Retinal pigment epithelial cell (primary cell): ENCODE measurements around the gene RNF113A.
"Not testable (repeated sequence)": the region's sequence is repeated elsewhere in the genome, so short reads cannot be mapped to it uniquely, and the experiment has no call there.

Experiments
- DNase-seq: peaks from one replicate; pipeline ENCODE4 v3.0.0-alpha.2; 2010; ENCODE audit warnings: low read depth
- H3K4me3 ChIP-seq: 2 replicates; pipeline ENCODE4 v1.5.1; 2011; ENCODE audit warnings: mild to moderate bottlenecking, low read length, control low read depth, moderate library complexity
- CTCF ChIP-seq: conservative IDR thresholded peaks from 2 replicates; pipeline ENCODE4 v1.5.1; 2011; ENCODE audit warnings: low read depth, low read length, control low read depth, inconsistent platforms

RNF113A gene

GRCh38 chrX:119871599-119872395 is at the start of gene RNF113A, which contains the start of gene NDUFA1:
RNF113A (minus strand) TSS chrX:119871733; CDS start chrX:119871613, 120 bp downstream.
NDUFA1 (plus strand) TSS chrX:119871832; CDS start chrX:119871912, 80 bp downstream.
- H3K4me3 ChIP-seq = peak within 1 kb of the TSS; percentile 73
- peak; percentile 27 for DNase-seq
- no peak for TF ChIP-seq CTCF

DNA sequence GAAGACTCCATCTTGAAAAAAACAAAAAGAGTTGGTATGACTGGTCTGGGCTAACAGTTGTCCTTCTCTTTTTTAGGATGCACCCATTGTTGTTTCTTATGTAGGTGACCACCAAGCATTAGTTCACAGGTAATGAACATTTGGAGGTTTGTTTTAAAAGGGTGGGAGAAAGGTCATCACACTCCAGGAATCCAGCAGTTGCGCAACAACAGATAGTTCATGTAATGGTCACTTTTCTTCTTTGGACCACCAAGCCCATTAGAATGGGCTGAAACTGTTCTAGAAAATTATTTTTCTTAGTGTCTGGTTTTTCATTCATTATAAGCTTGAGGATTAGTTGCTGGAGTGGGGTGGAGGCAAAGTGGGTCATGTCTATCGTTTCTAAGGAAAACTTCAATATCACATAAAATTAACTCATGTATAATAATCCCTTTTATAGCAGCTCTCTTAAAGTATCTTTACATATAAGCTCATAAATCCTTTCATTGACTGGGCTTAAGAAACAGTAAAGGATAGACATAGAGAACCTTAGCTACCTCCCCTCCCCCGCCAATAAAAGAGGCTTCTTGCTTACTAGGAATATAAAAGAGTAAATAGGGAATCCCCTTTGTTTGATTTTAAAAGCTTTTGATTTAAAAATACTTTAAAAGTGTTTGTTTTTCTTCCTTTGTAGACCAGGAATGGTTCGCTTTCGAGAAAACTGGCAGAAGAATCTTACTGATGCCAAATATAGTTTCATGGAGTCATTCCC is 48.5 kb upstream of the RNF113A start:
- no peak for TF ChIP-seq CTCF
- no peak for DNase-seq
- H3K4me3 ChIP-seq = no peak overlapping the region

DNA sequence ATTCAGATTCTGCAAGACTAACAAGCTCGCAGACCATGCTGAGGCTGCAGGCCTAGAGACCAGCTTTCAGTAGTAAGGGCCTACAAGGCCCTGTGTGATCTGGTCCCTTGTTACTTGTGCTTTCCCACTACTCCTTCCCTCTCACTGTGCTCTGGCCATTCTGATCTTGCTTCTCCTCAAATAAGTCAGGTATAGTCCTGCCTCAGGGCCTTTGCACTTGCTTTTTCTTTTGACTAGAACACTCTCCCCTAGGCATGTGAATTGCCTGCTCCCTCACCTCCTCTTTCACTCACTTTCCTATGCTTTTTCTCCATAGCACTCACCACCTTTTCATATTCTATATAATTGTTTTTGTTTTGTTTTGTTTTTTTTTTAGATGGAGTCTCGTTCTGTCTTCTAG is 46.3 kb upstream of the RNF113A start:
- no peak overlapping the region for H3K4me3 ChIP-seq
- TF ChIP-seq CTCF = no peak
- no peak for DNase-seq

DNA sequence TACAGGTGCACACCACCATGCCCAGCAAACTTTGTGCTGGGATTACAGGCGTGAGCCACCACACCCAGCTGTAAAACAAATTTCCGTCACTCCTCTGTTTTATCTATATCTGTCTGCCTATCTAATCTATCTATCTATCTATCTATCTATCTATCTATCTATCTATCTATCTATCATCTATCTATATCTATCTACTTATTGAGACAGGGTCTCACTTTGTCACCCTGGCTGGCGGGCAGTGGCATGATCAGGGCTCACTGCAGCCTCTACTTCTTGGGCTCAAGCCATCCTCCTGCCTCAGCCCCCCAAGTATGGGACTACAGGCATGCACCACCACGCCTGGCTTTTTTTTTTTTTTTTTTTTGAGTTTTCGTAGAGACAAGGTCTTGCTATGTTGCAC is 44.8 kb upstream of the RNF113A start:
- no peak for DNase-seq
- no peak overlapping the region for H3K4me3 ChIP-seq

DNA sequence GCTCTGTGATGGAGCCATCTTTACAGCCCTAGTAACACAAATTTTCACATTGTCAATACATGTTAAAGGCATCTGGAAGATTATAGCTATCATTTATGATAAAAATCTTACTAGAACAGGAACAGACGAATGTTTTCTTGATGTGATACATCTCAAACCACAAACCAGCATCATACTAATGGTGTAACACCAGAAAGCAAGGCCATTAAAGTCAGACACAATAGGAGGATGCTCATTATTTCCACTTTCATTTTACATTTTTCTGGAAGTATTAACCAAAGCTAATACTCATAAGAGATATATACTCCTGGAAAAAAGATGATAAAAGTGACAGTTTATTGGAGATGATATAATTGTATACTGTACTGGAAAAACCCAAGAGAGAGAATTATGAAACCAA is 29.4 kb upstream of the RNF113A start:
- TF ChIP-seq CTCF = no peak
- H3K4me3 ChIP-seq = no peak overlapping the region
- no peak for DNase-seq

More for the DNA sequence above, 44.8 kb upstream of the RNF113A start:
- TF ChIP-seq CTCF = no peak

DNA sequence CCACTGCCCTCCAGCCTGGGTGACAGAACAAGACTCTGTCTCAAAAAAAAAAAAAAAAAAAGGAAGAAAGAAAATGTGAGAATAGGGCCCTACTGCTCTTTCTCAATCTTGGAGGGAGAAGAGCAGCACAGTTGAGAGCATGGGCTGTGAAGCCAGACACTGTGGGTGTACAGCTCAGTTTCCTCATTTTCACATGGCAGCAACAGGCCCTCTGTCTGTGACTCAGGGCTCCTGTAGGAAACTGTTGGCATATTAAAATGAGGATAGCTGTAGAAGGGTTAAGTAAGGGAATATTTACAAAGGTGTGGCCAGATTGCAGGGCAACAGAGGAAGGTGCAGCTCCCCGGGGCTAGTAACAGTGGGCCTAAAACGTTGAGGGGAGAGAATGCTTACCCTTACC is 27.6 kb upstream of the RNF113A start:
- no peak overlapping the region for H3K4me3 ChIP-seq
- no peak for DNase-seq
- TF ChIP-seq CTCF = no peak

DNA sequence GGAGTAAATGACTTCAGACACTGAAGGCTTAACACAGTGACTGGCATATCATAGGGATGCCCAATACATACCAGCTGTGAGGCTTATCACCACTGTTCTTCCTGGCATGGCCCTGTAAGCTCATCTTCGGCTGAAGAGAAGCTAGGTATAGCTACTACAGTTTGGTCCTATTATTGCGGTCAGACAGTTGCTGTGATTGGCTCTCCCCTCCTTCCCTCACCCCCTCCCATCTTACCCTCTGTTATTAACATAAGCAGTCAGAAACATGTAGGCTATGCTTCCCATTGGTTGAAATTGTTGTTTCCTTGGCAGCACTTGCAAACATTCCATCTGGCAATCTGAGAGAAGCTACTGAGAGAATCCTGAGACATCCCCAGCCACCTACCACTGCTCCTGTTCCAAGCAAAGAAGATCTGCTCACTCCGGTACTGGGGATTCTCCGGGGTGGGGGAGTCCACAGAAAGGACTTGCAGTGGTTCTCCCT is 24.4 kb upstream of the RNF113A start, which contains the start of gene AKAP14:
Gene AKAP14, plus strand, starts transcription at position 51 of the 484 bp plus-strand sequence. CDS start 7,331 bp downstream, outside the sequence.
- no peak within 1 kb of the TSS for H3K4me3 ChIP-seq
- DNase-seq = no peak
- TF ChIP-seq CTCF = no peak

DNA sequence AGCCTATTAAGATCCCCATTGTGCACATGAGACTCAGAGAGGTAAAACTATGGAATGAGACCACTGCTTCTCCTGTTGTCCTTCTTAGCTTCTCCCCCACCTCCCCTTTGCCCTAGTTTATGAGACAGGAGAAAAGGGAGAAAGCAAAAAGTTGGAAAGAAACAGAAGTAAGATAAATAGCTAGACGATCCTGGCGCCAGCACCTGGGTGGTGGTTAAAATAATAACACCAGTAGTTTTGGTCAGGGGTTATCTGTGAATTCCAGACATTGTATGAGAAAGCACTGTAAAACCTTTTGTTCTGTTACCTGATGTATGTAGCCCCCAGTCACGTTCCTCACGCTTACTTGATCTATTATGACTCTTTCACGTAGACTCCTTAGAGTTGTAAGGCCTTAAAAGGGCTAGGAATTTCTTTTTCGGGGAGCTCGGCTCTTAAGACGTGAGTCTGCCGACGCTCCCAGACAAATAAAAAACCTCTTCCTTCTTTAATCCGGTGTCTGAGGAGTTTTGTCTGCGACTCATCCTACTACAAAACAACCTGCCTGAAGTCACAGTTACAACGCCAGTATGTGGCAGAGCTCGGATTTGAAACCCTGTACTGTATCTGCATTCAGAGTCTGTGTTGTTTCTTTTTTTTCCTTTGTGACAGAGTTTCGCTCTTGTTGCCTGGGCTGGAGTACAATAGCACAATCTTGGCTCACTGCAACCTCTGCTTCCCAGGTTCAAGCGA is 20.6 kb upstream of the RNF113A start:
- not testable (repeated sequence) for H3K4me3 ChIP-seq, DNase-seq

DNA sequence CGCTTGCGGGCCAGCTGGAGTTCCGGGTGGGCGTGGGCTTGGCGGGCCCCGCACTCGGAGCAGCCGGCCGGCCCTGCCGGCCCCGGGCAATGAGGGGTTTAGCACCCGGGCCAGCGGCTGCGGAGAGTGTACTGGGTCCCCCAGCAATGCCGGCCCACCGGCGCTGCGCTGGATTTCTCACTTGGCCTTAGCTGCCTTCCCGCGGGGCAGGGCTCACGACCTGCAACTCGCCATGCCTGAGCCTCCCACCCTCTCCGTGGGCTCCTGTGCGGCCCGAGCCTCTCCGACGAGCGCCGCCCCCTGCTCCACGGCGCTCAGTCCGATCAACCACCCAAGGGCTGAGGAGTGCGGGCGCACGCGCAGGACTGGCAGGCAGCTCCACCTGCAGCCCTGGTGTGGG is 19.1 kb upstream of the RNF113A start:
- not testable (repeated sequence) for H3K4me3 ChIP-seq, DNase-seq
